Liver (tissue), 3 donors: ENCODE data around the gene JAM3.

ENCODE experiments used
- EGR1 ChIP-seq, 2 donors: IDR thresholded peaks; 2 replicates each; pipeline ENCODE4 v1.6.1; 2016 to 2018; ENCODE audit warnings: antibody characterized with exemption in 2 of 2, low read depth in 2 of 2
- GABPA ChIP-seq, 2 donors: IDR thresholded peaks in 1 of 2; conservative IDR thresholded peaks in 1 of 2; 2 replicates each; pipeline ENCODE4 v1.6.1; 2016; ENCODE audit warnings: antibody characterized with exemption in 2 of 2, mild to moderate bottlenecking in 1 of 2, moderate library complexity in 1 of 2
- RAD21 ChIP-seq, 2 donors: IDR thresholded peaks; 2 replicates each; pipeline ENCODE4 v1.6.1; 2016; ENCODE audit warnings: antibody characterized with exemption in 2 of 2, mild to moderate bottlenecking in 2 of 2
- SP1 ChIP-seq: IDR thresholded peaks from 2 replicates; pipeline ENCODE4 v1.6.1; 2018; ENCODE audit warnings: antibody characterized with exemption, mild to moderate bottlenecking
- TF ChIP-seq, protein P1 (sequence below): fragments of 150-350 bp; IDR thresholded peaks from 2 replicates; pipeline ENCODE4 v1.5.1; 2017; ENCODE audit warnings: improper control_type of control experiment, low read depth, low read length; ENCODE audit not compliant: missing input control
- TF ChIP-seq, protein P2 (sequence below): IDR thresholded peaks from 2 replicates; pipeline ENCODE4 v1.6.1; 2016; ENCODE audit warnings: antibody characterized with exemption
- TF ChIP-seq, protein P3 (sequence below): IDR thresholded peaks from 2 replicates; pipeline ENCODE4 v1.6.1; 2016; ENCODE audit warnings: antibody characterized with exemption, mild to moderate bottlenecking
- TF ChIP-seq, protein P4 (sequence below): IDR thresholded peaks from 2 replicates; pipeline ENCODE4 v1.6.1; 2016; ENCODE audit warnings: antibody characterized with exemption
- TF ChIP-seq, protein P5 (sequence below): IDR thresholded peaks from 2 replicates; pipeline ENCODE4 v1.6.1; 2016; ENCODE audit warnings: antibody characterized with exemption
- donor health status: healthy.
- donor health status: healthy.

DNA sequence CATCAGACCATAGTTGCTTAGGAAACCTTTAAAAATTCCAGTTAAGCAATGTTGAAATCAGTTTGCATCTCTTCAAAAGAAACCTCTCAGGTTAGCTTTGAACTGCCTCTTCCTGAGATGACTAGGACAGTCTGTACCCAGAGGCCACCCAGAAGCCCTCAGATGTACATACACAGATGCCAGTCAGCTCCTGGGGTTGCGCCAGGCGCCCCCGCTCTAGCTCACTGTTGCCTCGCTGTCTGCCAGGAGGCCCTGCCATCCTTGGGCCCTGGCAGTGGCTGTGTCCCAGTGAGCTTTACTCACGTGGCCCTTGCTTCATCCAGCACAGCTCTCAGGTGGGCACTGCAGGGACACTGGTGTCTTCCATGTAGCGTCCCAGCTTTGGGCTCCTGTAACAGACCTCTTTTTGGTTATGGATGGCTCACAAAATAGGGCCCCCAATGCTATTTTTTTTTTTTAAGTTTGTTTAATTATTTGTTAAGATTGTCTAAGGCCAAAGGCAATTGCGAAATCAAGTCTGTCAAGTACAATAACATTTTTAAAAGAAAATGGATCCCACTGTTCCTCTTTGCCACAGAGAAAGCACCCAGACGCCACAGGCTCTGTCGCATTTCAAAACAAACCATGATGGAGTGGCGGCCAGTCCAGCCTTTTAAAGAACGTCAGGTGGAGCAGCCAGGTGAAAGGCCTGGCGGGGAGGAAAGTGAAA is 81.5 kb downstream of the JAM3 start:
- TF ChIP-seq, protein P1, sequence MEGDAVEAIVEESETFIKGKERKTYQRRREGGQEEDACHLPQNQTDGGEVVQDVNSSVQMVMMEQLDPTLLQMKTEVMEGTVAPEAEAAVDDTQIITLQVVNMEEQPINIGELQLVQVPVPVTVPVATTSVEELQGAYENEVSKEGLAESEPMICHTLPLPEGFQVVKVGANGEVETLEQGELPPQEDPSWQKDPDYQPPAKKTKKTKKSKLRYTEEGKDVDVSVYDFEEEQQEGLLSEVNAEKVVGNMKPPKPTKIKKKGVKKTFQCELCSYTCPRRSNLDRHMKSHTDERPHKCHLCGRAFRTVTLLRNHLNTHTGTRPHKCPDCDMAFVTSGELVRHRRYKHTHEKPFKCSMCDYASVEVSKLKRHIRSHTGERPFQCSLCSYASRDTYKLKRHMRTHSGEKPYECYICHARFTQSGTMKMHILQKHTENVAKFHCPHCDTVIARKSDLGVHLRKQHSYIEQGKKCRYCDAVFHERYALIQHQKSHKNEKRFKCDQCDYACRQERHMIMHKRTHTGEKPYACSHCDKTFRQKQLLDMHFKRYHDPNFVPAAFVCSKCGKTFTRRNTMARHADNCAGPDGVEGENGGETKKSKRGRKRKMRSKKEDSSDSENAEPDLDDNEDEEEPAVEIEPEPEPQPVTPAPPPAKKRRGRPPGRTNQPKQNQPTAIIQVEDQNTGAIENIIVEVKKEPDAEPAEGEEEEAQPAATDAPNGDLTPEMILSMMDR = no peak
- TF ChIP-seq, protein P2, sequence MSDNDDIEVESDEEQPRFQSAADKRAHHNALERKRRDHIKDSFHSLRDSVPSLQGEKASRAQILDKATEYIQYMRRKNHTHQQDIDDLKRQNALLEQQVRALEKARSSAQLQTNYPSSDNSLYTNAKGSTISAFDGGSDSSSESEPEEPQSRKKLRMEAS = no peak
- TF ChIP-seq SP1 (no peak), RAD21 (IDR thresholded peaks at IDR 0.05) (no peak), EGR1 (IDR thresholded peaks at IDR 0.05; ENCODE audit: low read depth in 2 of 2) (no peak), GABPA (IDR thresholded peaks at IDR 0.05 in 1 of 2, conservative IDR thresholded peaks at IDR 0.05 in 1 of 2) (no peak)
- TF ChIP-seq, protein P3, sequence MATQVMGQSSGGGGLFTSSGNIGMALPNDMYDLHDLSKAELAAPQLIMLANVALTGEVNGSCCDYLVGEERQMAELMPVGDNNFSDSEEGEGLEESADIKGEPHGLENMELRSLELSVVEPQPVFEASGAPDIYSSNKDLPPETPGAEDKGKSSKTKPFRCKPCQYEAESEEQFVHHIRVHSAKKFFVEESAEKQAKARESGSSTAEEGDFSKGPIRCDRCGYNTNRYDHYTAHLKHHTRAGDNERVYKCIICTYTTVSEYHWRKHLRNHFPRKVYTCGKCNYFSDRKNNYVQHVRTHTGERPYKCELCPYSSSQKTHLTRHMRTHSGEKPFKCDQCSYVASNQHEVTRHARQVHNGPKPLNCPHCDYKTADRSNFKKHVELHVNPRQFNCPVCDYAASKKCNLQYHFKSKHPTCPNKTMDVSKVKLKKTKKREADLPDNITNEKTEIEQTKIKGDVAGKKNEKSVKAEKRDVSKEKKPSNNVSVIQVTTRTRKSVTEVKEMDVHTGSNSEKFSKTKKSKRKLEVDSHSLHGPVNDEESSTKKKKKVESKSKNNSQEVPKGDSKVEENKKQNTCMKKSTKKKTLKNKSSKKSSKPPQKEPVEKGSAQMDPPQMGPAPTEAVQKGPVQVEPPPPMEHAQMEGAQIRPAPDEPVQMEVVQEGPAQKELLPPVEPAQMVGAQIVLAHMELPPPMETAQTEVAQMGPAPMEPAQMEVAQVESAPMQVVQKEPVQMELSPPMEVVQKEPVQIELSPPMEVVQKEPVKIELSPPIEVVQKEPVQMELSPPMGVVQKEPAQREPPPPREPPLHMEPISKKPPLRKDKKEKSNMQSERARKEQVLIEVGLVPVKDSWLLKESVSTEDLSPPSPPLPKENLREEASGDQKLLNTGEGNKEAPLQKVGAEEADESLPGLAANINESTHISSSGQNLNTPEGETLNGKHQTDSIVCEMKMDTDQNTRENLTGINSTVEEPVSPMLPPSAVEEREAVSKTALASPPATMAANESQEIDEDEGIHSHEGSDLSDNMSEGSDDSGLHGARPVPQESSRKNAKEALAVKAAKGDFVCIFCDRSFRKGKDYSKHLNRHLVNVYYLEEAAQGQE = no peak
- TF ChIP-seq, protein P4, sequence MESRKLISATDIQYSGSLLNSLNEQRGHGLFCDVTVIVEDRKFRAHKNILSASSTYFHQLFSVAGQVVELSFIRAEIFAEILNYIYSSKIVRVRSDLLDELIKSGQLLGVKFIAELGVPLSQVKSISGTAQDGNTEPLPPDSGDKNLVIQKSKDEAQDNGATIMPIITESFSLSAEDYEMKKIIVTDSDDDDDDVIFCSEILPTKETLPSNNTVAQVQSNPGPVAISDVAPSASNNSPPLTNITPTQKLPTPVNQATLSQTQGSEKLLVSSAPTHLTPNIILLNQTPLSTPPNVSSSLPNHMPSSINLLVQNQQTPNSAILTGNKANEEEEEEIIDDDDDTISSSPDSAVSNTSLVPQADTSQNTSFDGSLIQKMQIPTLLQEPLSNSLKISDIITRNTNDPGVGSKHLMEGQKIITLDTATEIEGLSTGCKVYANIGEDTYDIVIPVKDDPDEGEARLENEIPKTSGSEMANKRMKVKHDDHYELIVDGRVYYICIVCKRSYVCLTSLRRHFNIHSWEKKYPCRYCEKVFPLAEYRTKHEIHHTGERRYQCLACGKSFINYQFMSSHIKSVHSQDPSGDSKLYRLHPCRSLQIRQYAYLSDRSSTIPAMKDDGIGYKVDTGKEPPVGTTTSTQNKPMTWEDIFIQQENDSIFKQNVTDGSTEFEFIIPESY = no peak
- TF ChIP-seq, protein P5, sequence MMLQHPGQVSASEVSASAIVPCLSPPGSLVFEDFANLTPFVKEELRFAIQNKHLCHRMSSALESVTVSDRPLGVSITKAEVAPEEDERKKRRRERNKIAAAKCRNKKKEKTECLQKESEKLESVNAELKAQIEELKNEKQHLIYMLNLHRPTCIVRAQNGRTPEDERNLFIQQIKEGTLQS = no peak
